H1 (cell line): ENCODE measurements around the gene HLA-DRB1.

Experiments
- FOSL1 ChIP-seq: IDR thresholded peaks from 2 replicates; pipeline ENCODE4 v1.6.1; 2011; ENCODE audit warnings: mild to moderate bottlenecking, low read depth, low read length, moderate library complexity; ENCODE audit not compliant: insufficient read depth
- HDAC2 ChIP-seq, 2 experiments: fragments of 300-600 bp in 1 of 2; sonication (generic) in 1 of 2; IDR thresholded peaks; 2 replicates each; pipeline ENCODE4 v1.6.1; 2011 to 2012; ENCODE audit warnings: low read depth in 2 of 2, low read length in 2 of 2, mild to moderate bottlenecking in 2 of 2, moderate library complexity in 2 of 2, borderline replicate concordance in 1 of 2, inconsistent platforms in 1 of 2
- PHF8 ChIP-seq: fragments of 200-600 bp; sonication (generic); conservative IDR thresholded peaks from 2 replicates; pipeline ENCODE4 v1.7.1; 2012; ENCODE audit warnings: low read depth, mild to moderate bottlenecking, inconsistent platforms, low read length, moderate library complexity
- POLR2AphosphoS5 ChIP-seq: IDR thresholded peaks from 2 replicates; pipeline ENCODE4 v1.6.1; 2011; ENCODE audit warnings: low read depth, low read length
- RNF2 ChIP-seq: fragments of 200-900, 300-1000 bp; sonication (generic); IDR thresholded peaks from 2 replicates; pipeline ENCODE4 v1.7.1; 2016; ENCODE audit warnings: borderline replicate concordance, low read depth, mild to moderate bottlenecking, antibody characterized with exemption, low read length; ENCODE audit not compliant: poor library complexity, severe bottlenecking; ENCODE audit errors: missing control alignments
- SIX5 ChIP-seq: IDR thresholded peaks from 2 replicates; pipeline ENCODE4 v1.6.1; 2011; ENCODE audit warnings: mild to moderate bottlenecking, low read depth, low read length
- TAF7 ChIP-seq: optimal IDR thresholded peaks from 2 replicates; pipeline ENCODE3; 2011; ENCODE audit warnings: low read depth, mild to moderate bottlenecking, inconsistent platforms, low read length, moderate library complexity, borderline replicate concordance
- TCF12 ChIP-seq: IDR thresholded peaks from 2 replicates; pipeline ENCODE4 v1.6.1; 2011; ENCODE audit warnings: low read depth, mild to moderate bottlenecking, low read length
- TF ChIP-seq, protein P1 (sequence below), 3 experiments: IDR thresholded peaks; 1 replicate in 2 of 3; 2 replicates in 1 of 3; pipeline versions ENCODE4 v1.5.1 to v1.6.1; 2011; ENCODE audit warnings: low read length in 3 of 3, mild to moderate bottlenecking in 3 of 3, inconsistent platforms in 2 of 3, low read depth in 1 of 3, moderate library complexity in 1 of 3; ENCODE audit not compliant: insufficient read depth in 1 of 3; ENCODE audit errors: control extremely low read depth in 1 of 3
- TF ChIP-seq, protein P2 (sequence below): IDR thresholded peaks from 2 replicates; pipeline ENCODE4 v1.6.1; 2011; ENCODE audit warnings: low read depth, mild to moderate bottlenecking, low read length; ENCODE audit not compliant: insufficient read depth

DNA sequence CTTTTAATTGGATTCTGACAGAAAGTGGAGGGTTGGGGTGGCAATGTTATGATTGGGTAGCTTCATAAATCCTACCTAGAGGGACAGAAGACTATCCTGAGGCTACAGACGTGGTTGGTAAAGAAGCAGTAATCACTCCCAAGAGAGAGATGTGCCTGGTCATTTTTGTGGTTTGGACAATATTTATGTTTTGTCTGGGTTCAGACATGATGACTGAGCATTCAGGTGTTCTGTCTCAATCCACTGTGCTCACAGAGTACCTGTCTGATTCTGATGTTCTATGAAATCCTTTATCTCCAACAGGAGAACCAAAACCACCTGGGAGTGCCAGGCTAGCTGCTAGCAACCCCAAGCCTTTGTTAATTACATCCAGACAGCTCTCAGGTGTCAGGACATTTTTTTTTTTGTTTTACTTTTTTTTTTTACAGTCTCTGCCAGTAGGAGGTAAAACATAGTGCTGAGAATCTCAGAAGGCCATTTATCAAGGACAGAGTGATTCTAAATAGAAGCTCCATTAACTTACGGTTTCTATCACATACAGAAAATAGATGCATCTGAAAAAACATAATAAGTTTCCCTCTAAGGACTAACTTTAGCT is 46.0 kb upstream of the HLA-DRB1 start:
- TF ChIP-seq, protein P1, sequence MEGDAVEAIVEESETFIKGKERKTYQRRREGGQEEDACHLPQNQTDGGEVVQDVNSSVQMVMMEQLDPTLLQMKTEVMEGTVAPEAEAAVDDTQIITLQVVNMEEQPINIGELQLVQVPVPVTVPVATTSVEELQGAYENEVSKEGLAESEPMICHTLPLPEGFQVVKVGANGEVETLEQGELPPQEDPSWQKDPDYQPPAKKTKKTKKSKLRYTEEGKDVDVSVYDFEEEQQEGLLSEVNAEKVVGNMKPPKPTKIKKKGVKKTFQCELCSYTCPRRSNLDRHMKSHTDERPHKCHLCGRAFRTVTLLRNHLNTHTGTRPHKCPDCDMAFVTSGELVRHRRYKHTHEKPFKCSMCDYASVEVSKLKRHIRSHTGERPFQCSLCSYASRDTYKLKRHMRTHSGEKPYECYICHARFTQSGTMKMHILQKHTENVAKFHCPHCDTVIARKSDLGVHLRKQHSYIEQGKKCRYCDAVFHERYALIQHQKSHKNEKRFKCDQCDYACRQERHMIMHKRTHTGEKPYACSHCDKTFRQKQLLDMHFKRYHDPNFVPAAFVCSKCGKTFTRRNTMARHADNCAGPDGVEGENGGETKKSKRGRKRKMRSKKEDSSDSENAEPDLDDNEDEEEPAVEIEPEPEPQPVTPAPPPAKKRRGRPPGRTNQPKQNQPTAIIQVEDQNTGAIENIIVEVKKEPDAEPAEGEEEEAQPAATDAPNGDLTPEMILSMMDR (IDR thresholded peaks at IDR 0.05; ENCODE audit: control extremely low read depth in 1 of 3, insufficient read depth in 1 of 3, low read depth in 1 of 3, low read length in 3 of 3): no peak
- TF ChIP-seq TCF12 (no peak), FOSL1 (no peak), RNF2 (no peak), POLR2AphosphoS5 (no peak), HDAC2 (IDR thresholded peaks at IDR 0.05; ENCODE audit: borderline replicate concordance in 1 of 2, low read depth in 2 of 2, low read length in 2 of 2) (no peak), SIX5 (no peak), TAF7 (no peak), PHF8 (no peak)
- TF ChIP-seq, protein P2, sequence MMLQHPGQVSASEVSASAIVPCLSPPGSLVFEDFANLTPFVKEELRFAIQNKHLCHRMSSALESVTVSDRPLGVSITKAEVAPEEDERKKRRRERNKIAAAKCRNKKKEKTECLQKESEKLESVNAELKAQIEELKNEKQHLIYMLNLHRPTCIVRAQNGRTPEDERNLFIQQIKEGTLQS: no peak
